Panc1 (cell line): Measurements from ENCODE around the gene PDE6B.

Experiments used
- CTCF ChIP-seq: fragments of 450-650 bp; IDR thresholded peaks from 2 replicates; pipeline ENCODE4 v1.5.1; 2017; ENCODE audit warnings: mild to moderate bottlenecking
- POLR2AphosphoS5 ChIP-seq: IDR thresholded peaks from 2 replicates; pipeline ENCODE4 v1.6.1; 2012; ENCODE audit warnings: mild to moderate bottlenecking, low read depth, low read length, moderate library complexity

GRCh38 chr4:677431-678293, 52.3 kb downstream of the PDE6B start:
- no peak for TF ChIP-seq CTCF
- no peak for TF ChIP-seq POLR2AphosphoS5
